Measurements from ENCODE around the gene CRB2.

Gene CRB2

GRCh38 chr9:123408313-123409262 lies 52.6 kb downstream of the CRB2 start:
- no peak for DNase-seq

- DNase-seq: no peak
These were observed 54.4 kb downstream of the CRB2 start for GRCh38 chr9:123410281-123410910.

- DNase-seq: no peak
These were observed 55.2 kb downstream of the CRB2 start for GRCh38 chr9:123411191-123411590.

- DNase-seq: no peak
These were observed 55.6 kb downstream of the CRB2 start for GRCh38 chr9:123411636-123412035.

- DNase-seq: no peak
These were observed 56.3 kb downstream of the CRB2 start for GRCh38 chr9:123412171-123412820.

GRCh38 chr9:123414204-123414603 lies 58.2 kb downstream of the CRB2 start:
- DNase-seq: no peak

GRCh38 chr9:123414936-123415930 lies 59.2 kb downstream of the CRB2 start:
- DNase-seq: no peak

GRCh38 chr9:123416176-123416575 lies 60.2 kb downstream of the CRB2 start:
- DNase-seq: no peak

- no peak for DNase-seq
These were observed 61.5 kb downstream of the CRB2 start for GRCh38 chr9:123417289-123418051.

GRCh38 chr9:123418052-123418430 lies 62.0 kb downstream of the CRB2 start:
- no peak for DNase-seq

GRCh38 chr9:123418506-123418905 lies 62.5 kb downstream of the CRB2 start:
- DNase-seq: no peak

- DNase-seq: no peak
These were observed 63.1 kb downstream of the CRB2 start for GRCh38 chr9:123419091-123419490.

- no peak for DNase-seq
These were observed 64.0 kb downstream of the CRB2 start for GRCh38 chr9:123419721-123420591.

- DNase-seq: no peak
These were observed 64.7 kb downstream of the CRB2 start for GRCh38 chr9:123420592-123421111.

GRCh38 chr9:123421186-123421585 lies 65.2 kb downstream of the CRB2 start:
- DNase-seq: no peak

- DNase-seq: no peak
These were observed 65.9 kb downstream of the CRB2 start for GRCh38 chr9:123421801-123422455.

GRCh38 chr9:123422635-123423310 lies 66.8 kb downstream of the CRB2 start:
- no peak for DNase-seq

- no peak for DNase-seq
These were observed 67.3 kb downstream of the CRB2 start for GRCh38 chr9:123423311-123423640.

- DNase-seq: no peak
These were observed 68.1 kb downstream of the CRB2 start for GRCh38 chr9:123424131-123424530.
